Astrocyte (in vitro differentiated cells and primary cell): ENCODE results near the gene TULP4.

Experiments used
- CTCF ChIP-seq: IDR thresholded peaks from 2 replicates; pipeline ENCODE4 v1.5.1; 2011; ENCODE audit warnings: low read depth, mild to moderate bottlenecking, inconsistent platforms, low read length, moderate library complexity; ENCODE audit not compliant: insufficient read depth
- EZH2 ChIP-seq: IDR thresholded peaks from 2 replicates; pipeline ENCODE4 v1.6.1; 2012; ENCODE audit warnings: mild to moderate bottlenecking, low read length, inconsistent platforms; ENCODE audit not compliant: insufficient read depth

- TF ChIP-seq CTCF (no peak), EZH2 (no peak)
Measured at GRCh38 chr6:158372574-158372973, 60.3 kb downstream of the TULP4 start.
